ENCODE results near the gene NFIC.

DNA sequence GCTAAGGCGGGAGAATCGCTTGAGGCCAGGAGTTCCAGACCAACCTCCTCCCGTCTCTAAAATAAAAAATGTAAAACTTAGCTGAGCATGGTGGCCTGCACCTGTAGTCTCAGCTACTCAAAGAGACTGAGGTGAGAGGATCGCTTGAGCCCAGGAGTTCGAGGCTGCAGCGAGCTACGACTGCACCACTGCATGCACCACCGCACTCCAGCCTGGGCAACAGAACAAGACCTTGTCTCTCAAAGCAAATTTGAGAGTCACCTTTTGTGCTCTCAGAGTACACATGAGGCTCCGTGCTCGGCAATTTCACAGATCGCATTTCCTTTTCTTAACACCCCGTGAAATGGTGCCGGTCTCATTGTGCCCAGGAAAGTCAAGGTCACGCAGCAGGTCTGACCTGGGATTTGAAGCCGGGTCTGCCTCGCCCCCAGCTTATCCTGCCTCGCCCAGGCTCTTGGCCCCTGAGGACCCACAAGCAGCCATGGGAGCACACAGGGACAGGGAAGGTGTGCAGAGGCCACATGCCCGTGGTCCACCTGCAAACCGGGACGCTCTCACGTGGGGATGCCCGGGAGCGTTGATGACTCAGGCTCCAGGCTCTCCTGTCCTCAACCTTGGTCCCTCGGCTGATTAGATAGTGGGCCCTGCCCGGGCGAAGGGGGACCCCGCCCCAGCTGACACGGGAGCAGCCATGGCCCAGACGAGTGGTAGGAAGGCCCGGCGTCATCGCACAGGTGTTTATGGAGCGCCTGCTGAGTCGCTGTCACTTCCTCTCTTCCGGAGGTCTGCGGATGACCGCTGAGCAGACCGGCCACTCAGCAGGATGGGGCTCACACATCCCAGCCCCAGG, 115.1 kb downstream of the NFIC start:
- no peak for TF ChIP-seq POLR2A (IDR thresholded peaks at IDR 0.05)
- TF ChIP-seq, protein P1, sequence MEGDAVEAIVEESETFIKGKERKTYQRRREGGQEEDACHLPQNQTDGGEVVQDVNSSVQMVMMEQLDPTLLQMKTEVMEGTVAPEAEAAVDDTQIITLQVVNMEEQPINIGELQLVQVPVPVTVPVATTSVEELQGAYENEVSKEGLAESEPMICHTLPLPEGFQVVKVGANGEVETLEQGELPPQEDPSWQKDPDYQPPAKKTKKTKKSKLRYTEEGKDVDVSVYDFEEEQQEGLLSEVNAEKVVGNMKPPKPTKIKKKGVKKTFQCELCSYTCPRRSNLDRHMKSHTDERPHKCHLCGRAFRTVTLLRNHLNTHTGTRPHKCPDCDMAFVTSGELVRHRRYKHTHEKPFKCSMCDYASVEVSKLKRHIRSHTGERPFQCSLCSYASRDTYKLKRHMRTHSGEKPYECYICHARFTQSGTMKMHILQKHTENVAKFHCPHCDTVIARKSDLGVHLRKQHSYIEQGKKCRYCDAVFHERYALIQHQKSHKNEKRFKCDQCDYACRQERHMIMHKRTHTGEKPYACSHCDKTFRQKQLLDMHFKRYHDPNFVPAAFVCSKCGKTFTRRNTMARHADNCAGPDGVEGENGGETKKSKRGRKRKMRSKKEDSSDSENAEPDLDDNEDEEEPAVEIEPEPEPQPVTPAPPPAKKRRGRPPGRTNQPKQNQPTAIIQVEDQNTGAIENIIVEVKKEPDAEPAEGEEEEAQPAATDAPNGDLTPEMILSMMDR (IDR thresholded peaks at IDR 0.05), result no peak
- no peak for TF ChIP-seq POLR2AphosphoS5 (IDR thresholded peaks at IDR 0.05)
- no peak for TF ChIP-seq EP300 (IDR thresholded peaks at IDR 0.05)

All from gastroesophageal sphincter (tissue), 3 donors.